Hematopoietic multipotent progenitor cell treated with erythropoietin and hydrocortisone succinate and interleukin-3 and kit ligand, for 4 days (in vitro differentiated cells): Measurements from ENCODE around the gene TPCN2.
"Not testable (repeated sequence)": the region's sequence is repeated elsewhere in the genome, so short reads cannot be mapped to it uniquely, and the experiment has no call there.

Experiments
- DNase-seq: peaks from one replicate; pipeline ENCODE4 v3.0.0-alpha.2; 2015

TPCN2 gene

DNA sequence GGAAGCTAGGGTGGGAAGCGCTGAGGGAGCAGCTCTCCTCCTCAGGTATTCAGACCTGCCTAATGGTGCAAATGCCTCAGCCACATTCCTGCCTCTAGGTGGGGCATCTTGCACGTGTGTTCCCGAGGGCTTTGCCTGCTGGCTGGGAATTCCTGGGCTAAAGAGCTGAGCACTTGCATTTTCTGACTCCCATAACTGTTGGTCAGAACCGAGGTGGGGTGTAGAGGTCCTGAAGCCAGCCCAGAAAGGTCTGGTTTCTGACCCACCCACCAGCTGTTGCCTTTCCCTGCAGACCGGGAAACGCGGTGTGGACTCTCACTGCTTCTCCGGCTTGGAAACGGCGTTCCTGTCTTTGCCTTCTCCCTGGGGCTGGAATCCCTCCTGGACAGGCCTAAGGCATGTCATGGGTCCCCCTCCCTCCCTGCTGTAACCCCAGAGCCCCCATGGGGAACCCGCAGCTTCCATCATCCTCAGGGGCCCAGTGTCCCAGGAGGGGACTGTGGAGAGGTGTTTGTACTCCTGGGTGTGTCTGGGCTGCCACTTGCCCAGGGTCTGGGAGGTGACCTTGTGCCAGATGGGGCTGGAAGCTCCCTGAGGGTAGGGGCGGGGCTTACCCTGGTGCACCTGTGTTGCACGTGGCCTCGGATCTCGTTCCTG lies 83.0 kb downstream of the TPCN2 start:
- peak; percentile 10 for DNase-seq

DNA sequence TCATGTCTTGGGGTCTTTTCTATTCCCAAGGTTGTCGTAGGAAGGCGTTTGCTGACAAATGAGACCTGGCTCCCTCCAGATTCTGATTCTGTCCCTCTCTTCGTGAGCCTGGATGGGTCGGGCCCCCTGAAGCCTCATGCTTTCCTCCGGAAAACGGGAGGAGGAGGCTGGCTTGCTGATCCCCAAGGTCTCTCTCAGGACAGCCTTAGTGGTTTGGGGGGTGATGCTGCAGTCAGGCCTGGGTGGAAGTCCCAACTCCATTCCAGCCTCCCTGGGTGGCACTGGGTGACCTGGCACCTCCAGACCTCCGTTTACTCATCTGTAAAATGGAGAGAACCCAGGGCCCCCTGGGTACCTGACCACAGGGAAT lies 83.6 kb downstream of the TPCN2 start:
- no peak for DNase-seq

GRCh38 chr11:69133251-69133650 lies 84.5 kb downstream of the TPCN2 start:
- DNase-seq, result no peak

DNA sequence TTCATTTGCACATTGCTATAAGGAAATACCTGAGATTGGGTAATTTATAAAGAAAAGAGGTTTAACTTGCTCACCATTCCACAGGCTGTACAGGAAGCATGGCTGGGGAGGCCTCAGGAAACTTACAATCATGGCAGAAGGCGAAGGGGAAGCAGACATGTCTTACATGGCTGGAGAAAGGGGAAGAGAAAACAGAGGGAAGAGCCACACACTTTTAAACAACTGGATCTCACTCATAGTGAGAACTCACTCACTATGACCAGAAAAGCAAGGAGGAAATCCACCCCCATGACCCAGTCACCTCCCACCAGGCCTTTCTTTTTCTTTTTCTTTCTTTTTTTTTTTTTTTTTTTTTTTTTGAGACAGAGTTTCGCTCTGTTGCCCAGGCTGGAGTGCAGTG lies 85.5 kb downstream of the TPCN2 start:
- DNase-seq, result not testable (repeated sequence)

- no peak for DNase-seq
These were observed 86.2 kb downstream of the TPCN2 start for GRCh38 chr11:69134957-69135356.

DNA sequence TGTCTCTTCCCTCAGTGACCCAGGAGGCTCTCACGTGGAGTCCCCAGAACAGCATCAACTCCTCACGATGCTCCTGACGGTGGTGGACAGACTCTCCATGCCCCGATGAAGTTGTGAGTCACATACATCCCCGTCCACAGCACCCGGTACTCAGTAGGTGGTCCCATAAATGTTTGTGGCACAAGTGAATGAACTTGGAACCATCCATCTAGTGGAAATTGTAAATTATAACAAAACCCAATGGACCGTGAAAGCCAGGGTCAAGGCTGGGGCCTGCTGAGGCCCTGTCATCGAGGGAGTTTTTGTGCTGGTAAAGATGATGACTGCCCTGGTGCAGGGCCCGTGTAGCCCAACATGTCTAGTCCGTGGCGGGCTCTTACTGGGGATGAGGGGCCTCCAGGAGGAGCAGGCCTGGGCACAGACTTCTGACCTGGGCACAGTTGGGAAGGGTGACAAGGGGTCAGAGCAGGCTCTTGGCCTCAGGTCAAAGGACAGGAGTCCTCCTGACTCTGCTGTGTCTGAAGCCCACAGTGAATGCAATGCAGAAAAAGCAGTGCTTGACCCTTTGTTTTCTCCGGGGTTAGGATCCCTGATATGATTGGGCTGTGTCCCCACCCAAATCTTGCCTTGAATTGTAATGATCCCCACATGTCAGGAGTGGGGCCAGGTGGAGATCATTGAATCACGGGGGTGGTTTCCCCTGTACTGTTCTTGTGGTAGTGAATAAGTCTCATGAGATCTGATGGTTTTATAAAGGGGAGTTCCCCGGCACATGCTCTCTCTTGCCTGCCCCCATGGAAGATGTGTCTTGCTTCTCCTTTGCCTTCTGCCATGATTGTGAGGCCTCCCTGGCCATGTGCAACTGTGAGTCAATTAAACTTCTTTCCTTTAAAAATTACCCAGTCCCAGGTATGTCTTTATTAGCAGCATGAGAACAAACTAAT lies 87.0 kb downstream of the TPCN2 start:
- DNase-seq, result no peak

DNA sequence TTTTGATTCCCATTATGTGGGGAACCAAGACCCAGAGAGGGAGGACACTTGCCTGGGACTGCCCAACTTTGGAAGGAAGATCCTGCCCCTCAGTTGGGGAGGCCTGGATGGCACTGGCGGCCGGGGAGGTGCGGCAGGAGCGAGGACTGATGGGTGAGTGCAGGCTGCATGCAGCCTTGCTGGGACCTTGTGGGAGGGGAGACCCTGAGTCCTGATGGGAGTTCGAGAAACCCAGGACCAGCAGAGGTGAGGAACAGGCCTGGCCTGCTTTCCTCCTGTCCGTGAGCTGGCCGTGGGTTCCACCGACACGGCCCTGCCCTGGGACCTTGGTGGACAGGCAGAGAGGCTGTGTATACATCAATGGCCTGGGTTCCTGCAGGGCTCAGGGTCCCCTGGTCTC lies 87.7 kb downstream of the TPCN2 start:
- DNase-seq, result no peak

DNA sequence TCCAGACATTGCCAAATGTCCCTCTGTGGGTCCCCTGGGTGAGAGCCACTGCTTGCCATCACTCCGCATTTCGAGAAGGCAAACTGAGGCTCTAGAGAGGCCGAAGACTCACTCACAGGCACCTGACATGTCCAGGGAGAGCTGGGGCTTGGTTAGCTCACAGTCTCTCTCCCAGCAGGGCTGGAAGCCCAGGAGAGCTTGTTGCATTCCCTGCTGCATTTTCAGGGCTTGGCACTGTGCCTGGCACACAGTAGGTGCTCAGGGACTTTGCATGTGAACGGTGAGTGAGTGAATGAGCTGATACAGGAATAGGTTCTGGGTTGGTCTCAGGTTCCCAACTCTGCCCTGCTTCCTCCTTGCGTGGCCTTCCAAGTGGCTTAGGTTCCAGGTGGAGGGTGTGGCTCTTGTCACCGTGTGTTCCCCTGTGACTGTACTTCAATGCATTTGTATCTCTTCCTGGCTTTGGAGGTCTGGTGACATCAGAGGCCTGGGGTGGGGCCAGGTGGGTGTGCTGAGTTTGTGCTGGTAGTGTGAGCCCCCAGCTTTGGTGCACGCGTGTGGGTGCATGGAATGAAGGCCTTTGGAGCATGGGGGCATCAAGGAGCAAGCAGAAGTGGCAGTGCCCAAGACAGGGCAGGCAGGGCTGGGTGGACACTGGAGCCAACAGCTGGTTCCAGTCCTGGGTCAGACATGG lies 88.6 kb downstream of the TPCN2 start:
- DNase-seq, result no peak

DNA sequence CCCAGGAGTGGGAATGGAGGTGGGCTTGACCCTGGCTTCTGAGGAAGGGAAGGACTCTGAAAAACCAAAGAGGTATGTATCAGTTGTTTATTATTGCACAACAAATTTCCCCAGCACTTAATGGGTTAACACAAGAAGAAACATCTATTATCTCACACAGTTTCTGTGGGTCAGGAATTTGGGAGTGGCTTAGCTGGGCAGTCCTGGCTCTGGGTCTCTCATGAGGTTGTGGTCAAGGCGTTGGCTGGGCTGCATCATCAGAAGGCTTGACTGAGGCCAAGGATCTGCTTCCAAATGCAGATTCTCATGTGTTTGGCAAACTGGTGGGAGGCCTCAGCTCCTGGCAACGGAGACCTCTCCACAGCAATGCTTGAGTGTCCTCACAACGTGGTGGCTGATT lies 89.5 kb downstream of the TPCN2 start:
- peak; percentile 36 for DNase-seq

GRCh38 chr11:69140161-69140560 lies 91.4 kb downstream of the TPCN2 start:
- DNase-seq, result not testable (repeated sequence)

DNA sequence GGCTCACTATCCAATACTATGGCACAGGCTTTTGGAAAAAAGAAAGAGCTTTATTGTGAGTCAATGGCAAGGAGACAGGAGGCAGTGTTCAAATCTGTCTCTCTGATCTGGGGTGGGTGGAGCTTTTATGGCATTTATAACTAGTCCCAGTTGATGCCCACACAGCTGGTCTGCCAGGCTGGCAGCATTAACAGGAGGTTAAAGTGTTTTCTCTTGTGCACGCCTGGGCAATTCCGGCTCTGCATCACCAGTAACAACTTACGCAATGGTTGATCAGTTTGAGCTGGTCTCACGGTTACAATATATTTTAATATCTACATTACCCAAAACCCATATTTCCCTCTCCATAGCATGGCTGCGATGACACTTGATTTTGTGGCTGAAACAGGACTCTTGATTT lies 91.9 kb downstream of the TPCN2 start:
- no peak for DNase-seq

DNA sequence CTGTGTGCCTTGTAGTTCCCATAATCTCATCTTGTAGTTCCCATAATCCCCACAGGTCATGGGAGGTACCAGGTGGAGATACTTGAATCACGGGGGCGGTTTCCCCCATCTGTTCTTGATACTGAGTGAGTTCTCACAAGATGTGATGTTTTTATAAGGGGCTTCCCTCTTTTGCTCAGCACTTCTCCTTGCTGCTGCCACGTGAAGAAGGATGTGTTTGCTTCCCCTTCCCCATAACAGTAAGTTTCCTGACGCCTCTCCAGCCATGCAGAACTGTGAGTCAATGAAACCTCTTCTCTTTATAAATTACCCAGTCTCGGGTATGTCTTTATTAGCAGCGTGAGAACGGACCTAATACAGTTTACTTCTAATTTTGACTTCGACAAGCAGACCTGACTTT lies 93.0 kb downstream of the TPCN2 start:
- peak; percentile 18 for DNase-seq

- peak; percentile 23 for DNase-seq
These were observed 94.2 kb downstream of the TPCN2 start for GRCh38 chr11:69142895-69143294.

DNA sequence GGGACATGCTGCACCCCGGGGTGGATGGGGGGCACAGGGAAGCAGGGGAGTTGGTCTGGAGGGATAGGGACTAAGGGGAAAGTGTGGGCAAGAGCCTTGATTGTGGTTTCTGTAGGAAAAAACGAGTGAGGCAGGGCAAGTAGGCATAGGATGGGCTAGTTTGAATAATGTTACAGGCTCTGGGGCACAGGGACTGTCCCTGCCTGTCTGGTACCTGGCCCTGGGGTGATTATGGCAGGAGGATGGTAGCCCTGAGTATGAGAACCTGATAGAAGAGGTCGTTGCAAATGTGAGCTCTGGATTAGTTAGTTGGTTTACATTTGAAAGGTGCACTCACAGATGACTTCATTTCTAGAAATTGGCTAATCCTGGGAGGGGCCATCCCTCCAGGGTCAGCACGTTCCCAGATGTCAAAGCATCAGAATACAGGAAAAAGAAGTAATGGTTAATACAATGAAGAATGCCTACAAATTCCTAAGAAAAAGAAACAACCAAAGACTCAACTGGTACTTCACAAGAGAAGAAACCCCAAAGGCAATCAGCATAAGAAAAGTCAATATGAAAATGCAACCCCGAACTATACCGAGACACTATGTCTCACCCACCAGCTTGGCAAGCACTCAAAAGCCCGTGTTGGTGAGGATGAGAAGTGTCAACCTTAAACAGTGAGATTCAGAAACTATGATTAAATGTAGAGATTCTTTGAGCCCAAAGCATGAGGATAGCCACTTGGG lies 95.8 kb downstream of the TPCN2 start:
- DNase-seq, result no peak

GRCh38 chr11:69145050-69145380 lies 96.3 kb downstream of the TPCN2 start:
- DNase-seq, result no peak

DNA sequence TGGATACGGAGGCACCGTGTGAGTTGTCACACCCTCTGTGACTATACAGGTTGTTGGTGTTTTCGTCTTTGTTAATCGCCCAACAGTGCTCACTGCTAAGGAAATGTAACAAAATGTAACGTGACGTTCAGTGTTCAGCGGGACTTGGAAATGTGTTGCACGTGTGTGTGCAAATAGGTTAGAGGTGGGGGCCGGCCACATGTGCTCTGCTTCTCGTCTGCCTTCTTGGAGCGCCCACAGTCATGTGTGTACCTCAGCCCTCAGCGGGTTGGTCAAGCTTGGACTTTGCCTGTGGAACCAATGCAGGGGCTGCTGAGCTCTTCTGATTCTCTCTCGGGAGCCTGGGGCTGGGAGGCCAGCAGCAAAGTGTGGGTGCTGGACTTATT lies 99.6 kb downstream of the TPCN2 start:
- DNase-seq, result no peak

- DNase-seq, result no peak
These were observed 100.1 kb downstream of the TPCN2 start for GRCh38 chr11:69148806-69149205.

DNA sequence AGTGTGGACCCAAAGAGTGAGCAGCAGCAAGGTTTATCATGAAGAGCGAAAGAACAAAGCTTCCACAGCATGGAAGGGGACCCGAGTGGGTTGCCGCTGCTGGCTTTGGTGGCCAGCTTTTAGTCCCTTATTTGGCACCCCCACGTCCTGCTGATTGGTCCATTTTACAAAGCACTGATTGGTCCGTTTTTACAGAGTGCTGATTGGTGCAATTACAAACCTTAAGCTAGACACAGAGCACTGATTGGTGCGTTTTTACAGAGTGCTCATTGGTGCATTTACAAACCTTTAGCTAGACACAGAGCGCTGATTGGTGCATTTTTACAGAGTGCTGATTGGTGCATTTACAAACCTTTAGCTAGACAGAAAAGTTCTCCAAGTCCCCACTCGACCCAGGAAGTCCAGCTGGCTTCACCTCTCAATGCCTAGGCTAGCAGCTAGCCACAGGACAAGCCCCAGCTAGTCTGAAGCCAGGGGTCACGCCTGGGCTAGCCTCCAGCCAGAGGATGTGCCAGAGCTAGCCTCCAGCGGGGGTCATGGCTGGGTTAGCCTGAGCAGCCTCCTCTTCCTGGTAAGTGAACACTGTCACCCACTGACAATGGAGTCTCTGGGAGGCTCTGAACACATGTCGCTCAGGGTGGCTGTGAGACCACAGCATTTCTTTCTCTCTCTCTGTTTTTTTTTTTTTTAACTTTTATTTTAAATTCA lies 100.8 kb downstream of the TPCN2 start:
- not testable (repeated sequence) for DNase-seq

DNA sequence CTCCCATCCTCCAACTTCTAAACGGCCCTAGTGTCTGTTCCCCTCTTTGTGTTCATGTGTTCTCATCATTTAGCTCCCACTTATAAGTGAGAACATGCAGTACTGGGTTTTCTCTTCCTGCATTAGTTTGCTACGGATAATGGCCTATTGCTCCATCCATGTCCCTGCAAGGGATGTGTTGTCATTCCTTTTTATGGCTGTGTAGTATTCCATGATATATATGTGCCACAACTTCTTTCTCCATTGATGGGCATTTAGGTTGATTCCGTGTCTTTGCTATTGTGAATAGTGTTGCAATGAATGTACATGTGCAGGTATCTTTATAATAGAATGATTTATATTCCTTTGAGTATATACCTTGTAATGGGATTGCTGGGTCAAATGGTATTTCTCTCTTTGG lies 101.4 kb downstream of the TPCN2 start:
- DNase-seq, result no peak

GRCh38 chr11:69151836-69152235 lies 103.1 kb downstream of the TPCN2 start:
- no peak for DNase-seq

DNA sequence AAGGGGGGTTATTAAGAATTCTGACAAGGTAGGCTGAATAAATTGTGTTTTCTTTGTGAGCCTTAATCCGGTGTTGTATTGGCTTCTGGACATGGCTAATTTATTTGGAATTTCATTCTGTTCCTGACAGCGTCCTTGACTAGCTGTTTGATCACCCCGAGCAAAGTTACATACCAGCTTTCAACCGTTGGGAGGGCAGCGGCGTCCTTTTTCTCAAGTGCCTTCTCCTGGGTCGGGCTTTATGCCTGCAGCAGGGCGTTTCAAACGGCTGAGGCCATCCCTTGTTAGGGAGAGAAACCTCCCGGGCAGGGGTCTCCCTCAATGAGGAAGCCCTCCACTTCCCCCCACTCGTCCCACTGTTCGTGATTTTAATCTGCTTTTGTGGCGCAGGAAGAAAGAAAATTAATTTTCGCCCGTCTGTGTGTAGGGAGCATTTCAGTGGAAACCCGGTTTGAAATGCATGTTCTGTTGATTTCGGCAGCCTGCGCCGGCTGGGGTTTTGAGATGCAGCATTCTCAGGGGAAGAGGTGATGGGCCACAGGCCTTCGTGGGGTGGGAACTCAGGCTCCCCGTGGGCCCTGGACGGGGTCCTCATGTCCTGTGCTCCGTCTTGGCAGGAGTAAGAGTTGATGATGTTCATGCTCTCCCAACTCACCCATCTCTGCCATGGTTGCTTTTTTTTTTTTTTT lies 104.1 kb downstream of the TPCN2 start:
- no peak for DNase-seq

DNA sequence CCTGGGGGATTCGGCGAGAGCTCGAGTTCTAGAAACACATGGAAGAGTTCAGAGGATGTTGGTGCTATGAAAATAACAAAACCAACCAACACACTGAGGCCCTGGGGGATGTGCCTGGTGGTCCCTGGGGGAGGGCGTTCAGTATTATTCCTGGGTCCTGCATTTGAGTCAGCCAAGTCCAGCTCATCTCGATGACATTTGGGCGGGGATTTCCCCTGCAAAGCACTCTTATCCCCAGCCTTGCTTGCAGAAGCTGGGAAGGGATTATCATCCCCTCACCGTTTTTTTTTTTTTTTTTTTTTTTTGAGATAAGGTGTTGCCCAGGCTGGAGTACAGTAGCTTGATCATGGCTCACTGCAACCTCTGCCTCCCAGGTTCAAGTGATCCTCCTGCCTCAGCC lies 104.9 kb downstream of the TPCN2 start:
- DNase-seq, result no peak
